GM12878 (cell line): ENCODE measurements around the gene ZMIZ2. TPM values are rescaled to one million over a fixed set of nuclear protein-coding genes. Genes with fewer than 3 reads are reported as not detected.

Experiments
- ATAC-seq: fragments of 200-7000 bp; cut with Tn5 transposase; 3 replicates; pipeline ENCODE4 v1.9.1; 2020; ENCODE audit warnings: mild to moderate bottlenecking, moderate library complexity
- BruUV-seq: library from RNA; stranded (reverse); fragments of 400-500 nt; replicated peaks from 2 replicates; lab custom pipeline; 2021; lab: Mats Ljungman, UMichigan
- CTCF ChIA-PET: fragments of 300-600 bp; sonication (Branson Sonifier 250); formaldehyde crosslinking; extraction: SDS; loops from one replicate; lab custom pipeline; 2021; ENCODE audit warnings: inconsistent platforms; lab: Yijun Ruan, JAX
- POLR2A ChIA-PET: fragments of 350-600 bp; formaldehyde crosslinking; extraction: SDS; loops from one replicate; lab custom pipeline; 2021; ENCODE audit warnings: inconsistent platforms; lab: Charles Lee
- RAD21 ChIA-PET: fragments of 300-600 bp; sonication (Branson Sonifier 250); formaldehyde crosslinking; loops from one replicate; lab custom pipeline; 2023; ENCODE audit warnings: antibody characterized with exemption; ENCODE audit not compliant: unreplicated experiment; lab: Charles Lee
- SMC1A ChIA-PET: fragments of 300-600 bp; sonication (Branson Sonifier 250); formaldehyde crosslinking; loops from one replicate; lab custom pipeline; 2023; ENCODE audit not compliant: unreplicated experiment, uncharacterized antibody; lab: Charles Lee
- DNase-seq: peaks from one replicate; pipeline ENCODE4 v3.0.0-alpha.2; 2011; ENCODE audit warnings: low read depth, low spot score
- FAIRE-seq: peaks from 3 replicates; lab custom pipeline; 2011; peaks lifted over from hg19 to GRCh38; lab: Jason Lieb, UNC
- H2AFZ ChIP-seq: 2 replicates; pipeline ENCODE4 v1.6.0; 2011; ENCODE audit warnings: low read depth, low read length, control low read depth; ENCODE audit not compliant: control insufficient read depth
- H3K27ac ChIP-seq: 2 replicates; pipeline ENCODE4 v1.5.1; 2011; ENCODE audit warnings: control low read depth; ENCODE audit not compliant: control insufficient read depth, insufficient read depth
- H3K27me3 ChIP-seq, 2 experiments: replicated peaks in 1 of 2; 2 replicates each; pipeline versions ENCODE4 v1.6.0 to v1.6.1; 2011; ENCODE audit warnings: low read length in 1 of 2; ENCODE audit not compliant: control insufficient read depth in 2 of 2, insufficient read depth in 2 of 2
- H3K36me3 ChIP-seq, 2 experiments: 2 replicates each; pipeline ENCODE4 v1.5.1; 2011; ENCODE audit warnings: low read length in 1 of 2; ENCODE audit not compliant: control insufficient read depth in 2 of 2, insufficient read depth in 2 of 2
- H3K4me1 ChIP-seq: 2 replicates; pipeline ENCODE4 v1.6.1; 2011; ENCODE audit warnings: mild to moderate bottlenecking, low read length, moderate library complexity, mixed read lengths; ENCODE audit not compliant: control insufficient read depth, insufficient read depth
- H3K4me2 ChIP-seq: 2 replicates; pipeline ENCODE4 v1.6.0; 2011; ENCODE audit warnings: control low read depth; ENCODE audit not compliant: control insufficient read depth, insufficient read depth
- H3K4me3 ChIP-seq: fragments of 200-600 bp; sonication (generic); 2 replicates; pipeline ENCODE4 v1.5.1; 2016
- H3K79me2 ChIP-seq: 2 replicates; pipeline ENCODE4 v1.6.0; 2011; ENCODE audit warnings: low read length; ENCODE audit not compliant: control insufficient read depth, insufficient read depth
- H3K9ac ChIP-seq: 2 replicates; pipeline ENCODE4 v1.8.0; 2011; ENCODE audit warnings: low read length, control low read depth, mixed read lengths; ENCODE audit not compliant: control insufficient read depth, insufficient read depth
- H3K9me3 ChIP-seq: replicated peaks from 3 replicates; pipeline ENCODE4 v1.5.1; 2011; ENCODE audit warnings: mild to moderate bottlenecking, low read length; ENCODE audit not compliant: control insufficient read depth, insufficient read depth
- H4K20me1 ChIP-seq: 2 replicates; pipeline ENCODE4 v1.6.0; 2011; ENCODE audit not compliant: control insufficient read depth, insufficient read depth
- CHD1 ChIP-seq: IDR thresholded peaks from 2 replicates; pipeline ENCODE4 v1.6.1; 2012; ENCODE audit warnings: low read depth, low read length, improper control_type of control experiment
- E2F8 ChIP-seq: fragments of 450-650 bp; IDR thresholded peaks from 2 replicates; pipeline ENCODE4 v1.6.1; 2018; ENCODE audit warnings: mild to moderate bottlenecking, low read depth, moderate library complexity; ENCODE audit not compliant: partially characterized antibody
- ELK1 ChIP-seq: IDR thresholded peaks from 2 replicates; pipeline ENCODE4 v1.6.1; 2012; ENCODE audit warnings: low read depth, low read length, improper control_type of control experiment
- ETV6 ChIP-seq, 2 experiments: fragments of 450-650 bp in 1 of 2; IDR thresholded peaks in 1 of 2; conservative IDR thresholded peaks in 1 of 2; 2 replicates each; pipeline ENCODE4 v1.6.1; 2014; ENCODE audit warnings: antibody characterized with exemption in 1 of 2, borderline replicate concordance in 1 of 2, low read depth in 1 of 2, mild to moderate bottlenecking in 1 of 2, moderate library complexity in 1 of 2
- IRF4 ChIP-seq: IDR thresholded peaks from 2 replicates; pipeline ENCODE4 v1.6.1; 2011; ENCODE audit warnings: low read depth, low read length
- NFYB ChIP-seq: IDR thresholded peaks from 2 replicates; pipeline ENCODE4 v1.6.1; 2011; ENCODE audit warnings: low read depth, mild to moderate bottlenecking, low read length, improper control_type of control experiment, moderate library complexity; ENCODE audit not compliant: insufficient read depth
- POU2F2 ChIP-seq: IDR thresholded peaks from 3 replicates; pipeline ENCODE4 v1.6.1; 2011; ENCODE audit warnings: low read depth, mild to moderate bottlenecking, low read length, borderline replicate concordance
- RFX5 ChIP-seq: IDR thresholded peaks from 2 replicates; pipeline ENCODE4 v1.6.1; 2011; ENCODE audit warnings: low read depth, low read length, improper control_type of control experiment
- SMC3 ChIP-seq: IDR thresholded peaks from 2 replicates; pipeline ENCODE4 v1.6.1; 2011; ENCODE audit warnings: low read length, improper control_type of control experiment, borderline replicate concordance
- STAT3 ChIP-seq: IDR thresholded peaks from 2 replicates; pipeline ENCODE4 v1.6.1; 2011; ENCODE audit warnings: low read depth, low read length, improper control_type of control experiment
- SUZ12 ChIP-seq: fragments of 200-600 bp; sonication (generic); IDR thresholded peaks from one replicate; pipeline ENCODE4 v1.6.1; 2018; ENCODE audit warnings: antibody characterized with exemption, mild to moderate bottlenecking; ENCODE audit not compliant: unreplicated experiment
- TCF12 ChIP-seq: IDR thresholded peaks from 2 replicates; pipeline ENCODE4 v1.6.1; 2011; ENCODE audit warnings: low read depth, mild to moderate bottlenecking, low read length
- YY1 ChIP-seq: IDR thresholded peaks from 2 replicates; pipeline ENCODE4 v1.6.1; 2011; ENCODE audit warnings: low read depth, mild to moderate bottlenecking, low read length
- ZNF217 ChIP-seq: fragments of 450-650 bp; IDR thresholded peaks from 2 replicates; pipeline ENCODE4 v1.6.1; 2017; ENCODE audit warnings: antibody characterized with exemption, mild to moderate bottlenecking
- WGBS: methylation state at CpG from one replicate; pipeline ENCODE4 v1.1.6; 2016; ENCODE audit warnings: low lambda C conversion rate; ENCODE audit not compliant: insufficient replicate concordance, insufficient coverage; ENCODE audit errors: missing lambda C conversion rate; 5-methylcytosine and 5-hydroxymethylcytosine counted together
- in situ Hi-C: fragments of 300-500 bp; cut with MboI; formaldehyde crosslinking; loops from 9 replicates; pipeline ENCODE4 v1.14.3; 2018; ENCODE audit warnings: mixed read lengths
- intact Hi-C: fragments of 100-400 bp; cut with micrococcal nuclease; formaldehyde crosslinking; loops from one replicate; pipeline ENCODE4 v1.14.2; 2022; ENCODE audit not compliant: unreplicated experiment
- polyA plus RNA-seq, 11 experiments: library from polyadenylated mRNA; depleted of rRNA in 4 of 11; unstranded in 6 of 11; stranded (reverse) in 5 of 11; fragments of >200 nt; fragmentation: Nextera tagmentation in 4 of 11; fragmentation: Illumina TruSeq in 1 of 11; extraction: Ambion mirVana in 4 of 11; extraction: Trizol in 1 of 11; gene quantifications; 1 replicate in 1 of 11; 2 replicates in 10 of 11; pipeline versions ENCODE4 v1.2.1 to v1.2.3, GENCODE V29; 2011 to 2016; ENCODE audit warnings: inconsistent platforms in 2 of 11, missing spikeins in 2 of 11, low read depth in 1 of 11
- total RNA-seq, 4 experiments: library from RNA; depleted of rRNA in 3 of 4; stranded (reverse); fragments of >200 nt in 3 of 4; fragmentation: Illumina TruSeq in 1 of 4; extraction: Trizol in 1 of 4; gene quantifications; 2 replicates each; pipeline versions ENCODE4 v1.2.1 to v1.2.3, GENCODE V29; 2013 to 2021

Gene ZMIZ2
- total and polyA plus RNA-seq, 10 of the 15 experiments (the other 5 are each of a cell fraction or from before 2014, with no cell fraction given): 0.71 to 158 (median 17.0) TPM

GRCh38 chr7:44776211-44776610 is 27.6 kb downstream of the ZMIZ2 start:
- ATAC-seq (no peak), DNase-seq (no peak), FAIRE-seq (no peak)
- ChIA-PET SMC1A (no interaction called here), RAD21 (no interaction called here), CTCF (no interaction called here)
- H3K4me2 ChIP-seq: no peak overlapping the region
- H3K36me3 ChIP-seq: no peaks in the 10 kb centered on the region
- H3K27me3 ChIP-seq: no peaks in the 10 kb centered on the region
- no peaks in the 10 kb centered on the region for H3K79me2 ChIP-seq
- in situ Hi-C loops: no loop called here
- H2AFZ ChIP-seq: no peak overlapping the region
- H3K4me3 ChIP-seq: no peak overlapping the region
- TF ChIP-seq IRF4 (no peak), POU2F2 (no peak), SUZ12 (no peak), STAT3 (no peak), NFYB (no peak), CHD1 (no peak), RFX5 (no peak), E2F8 (no peak), SMC3 (no peak), ETV6 (conservative IDR thresholded peaks at IDR 0.05 in 1 of 2, IDR thresholded peaks at IDR 0.05 in 1 of 2; ENCODE audit: borderline replicate concordance in 1 of 2, low read depth in 1 of 2) (no peak), ELK1 (no peak), YY1 (no peak), TCF12 (no peak), ZNF217 (no peak)
- TF ChIP-seq, all 136 proteins: peak for 0
- 74% methylated on average over 3 of the region's 3 CpGs for WGBS
- intact Hi-C loops: no loop called here
- H3K27ac ChIP-seq: no peak overlapping the region
- no peaks in the 10 kb centered on the region for H4K20me1 ChIP-seq
- H3K9me3 ChIP-seq: no peaks in the 10 kb centered on the region; the same call in 2 of the 3 replicates
- POLR2A ChIA-PET: no interaction called here
- no TSS peak for BruUV-seq
- no peaks in the 10 kb centered on the region for H3K4me1 ChIP-seq
- H3K9ac ChIP-seq: no peak overlapping the region
